OCI-LY1 (cell line): ENCODE results near the gene PRKG1.

Experiments used
- H2AFZ ChIP-seq: fragments of 200-600 bp; sonication (generic), shearing (Covaris generic); 2 replicates; pipeline ENCODE4 v1.6.0; 2014; ENCODE audit warnings: antibody characterized with exemption, mild to moderate bottlenecking, low read length
- H3F3A ChIP-seq: fragments of 200-600 bp; sonication (generic), shearing (Covaris generic); 2 replicates; pipeline ENCODE4 v1.6.0; 2014; ENCODE audit warnings: mild to moderate bottlenecking, antibody characterized with exemption, low read length, moderate library complexity; ENCODE audit not compliant: insufficient read depth
- H3K27ac ChIP-seq: fragments of 200-600 bp; sonication (generic); 2 replicates; pipeline ENCODE4 v1.5.1; 2014; ENCODE audit warnings: low read length, mixed run types, mild to moderate bottlenecking, low read depth; ENCODE audit not compliant: poor library complexity, severe bottlenecking
- H3K27me3 ChIP-seq: fragments of 200-600 bp; sonication (generic); 2 replicates; pipeline ENCODE4 v1.6.0; 2014; ENCODE audit warnings: antibody characterized with exemption, mild to moderate bottlenecking, low read length, moderate library complexity; ENCODE audit not compliant: insufficient read depth
- H3K36me3 ChIP-seq: fragments of 200-600 bp; sonication (generic); 2 replicates; pipeline ENCODE4 v1.6.1; 2014; ENCODE audit warnings: mild to moderate bottlenecking, antibody characterized with exemption, low read length, moderate library complexity, mixed read lengths; ENCODE audit not compliant: insufficient read depth
- H3K4me1 ChIP-seq: fragments of 200-600 bp; sonication (generic); 2 replicates; pipeline ENCODE4 v1.5.1; 2014; ENCODE audit warnings: mild to moderate bottlenecking, low read length, moderate library complexity; ENCODE audit not compliant: insufficient read depth, severe bottlenecking
- H3K4me2 ChIP-seq: fragments of 200-600 bp; sonication (generic), shearing (Covaris generic); 2 replicates; pipeline ENCODE4 v1.6.1; 2014; ENCODE audit warnings: low read length
- H3K4me3 ChIP-seq: fragments of 200-600 bp; sonication (generic); 2 replicates; pipeline ENCODE4 v1.5.1; 2014; ENCODE audit warnings: low read length, low read depth, mild to moderate bottlenecking, mixed read lengths; ENCODE audit not compliant: poor library complexity, severe bottlenecking
- H3K79me2 ChIP-seq: fragments of 200-600 bp; shearing (Covaris generic); 2 replicates; pipeline ENCODE4 v1.6.1; 2016; ENCODE audit warnings: mixed run types, low read length, mixed read lengths; ENCODE audit not compliant: insufficient read depth
- H3K9ac ChIP-seq: fragments of 200-600 bp; sonication (generic), shearing (Covaris generic); 2 replicates; pipeline ENCODE4 v1.6.1; 2014; ENCODE audit warnings: mild to moderate bottlenecking, low read length, mixed read lengths
- H3K9me2 ChIP-seq: fragments of 200-600 bp; sonication (generic), shearing (Covaris generic); 2 replicates; pipeline ENCODE4 v1.6.1; 2014; ENCODE audit warnings: low read depth, mild to moderate bottlenecking, low read length, mixed read lengths
- H3K9me3 ChIP-seq: fragments of 200-600 bp; shearing (Covaris generic); 2 replicates; pipeline ENCODE4 v1.6.1; 2014; ENCODE audit warnings: low read length, mixed read lengths
- H4K20me1 ChIP-seq: fragments of 200-600 bp; sonication (generic), shearing (Covaris generic); 2 replicates; pipeline ENCODE4 v1.6.0; 2016; ENCODE audit warnings: mild to moderate bottlenecking, low read length; ENCODE audit not compliant: insufficient read depth
- EZH2 ChIP-seq: fragments of 200-600 bp; sonication (generic), shearing (Covaris generic); IDR thresholded peaks from 2 replicates; pipeline ENCODE4 v1.8.0; 2017; ENCODE audit warnings: borderline replicate concordance, mixed run types, mild to moderate bottlenecking, antibody characterized with exemption, low read length, moderate library complexity, mixed read lengths
- TF ChIP-seq, protein P1 (sequence below): fragments of 200-600 bp; sonication (generic), shearing (Covaris generic); IDR thresholded peaks from 2 replicates; pipeline ENCODE4 v1.5.1; 2017; ENCODE audit warnings: mild to moderate bottlenecking, antibody characterized with exemption, low read length, moderate library complexity, mixed read lengths

The PRKG1 gene

DNA sequence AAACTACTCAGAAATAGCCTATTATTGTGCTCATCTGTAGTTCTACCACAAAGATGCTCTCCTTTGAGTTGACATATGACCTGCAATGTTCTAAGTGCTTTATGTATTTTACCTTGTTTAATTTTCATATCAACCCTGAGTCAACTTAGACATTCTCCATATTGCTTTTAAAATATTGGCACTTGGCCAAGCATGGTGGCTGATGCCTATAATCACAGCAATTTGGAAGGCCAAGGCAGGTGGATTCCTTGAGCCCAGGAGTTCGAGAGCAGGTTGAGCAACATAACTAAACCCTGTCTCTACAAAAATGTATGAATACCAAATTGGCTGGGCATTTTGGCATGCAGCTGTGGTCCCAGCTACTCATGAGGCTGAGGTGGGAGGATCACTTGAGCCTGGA lies 50.6 kb downstream of the PRKG1 start:
- no peaks in the 10 kb centered on the region for H3K36me3 ChIP-seq
- H3K9me2 ChIP-seq, result no peaks in the 10 kb centered on the region
- no peak overlapping the region for H2AFZ ChIP-seq
- no peaks in the 10 kb centered on the region for H4K20me1 ChIP-seq
- H3K79me2 ChIP-seq, result no peaks in the 10 kb centered on the region
- no peaks in the 10 kb centered on the region for H3F3A ChIP-seq
- TF ChIP-seq, protein P1, sequence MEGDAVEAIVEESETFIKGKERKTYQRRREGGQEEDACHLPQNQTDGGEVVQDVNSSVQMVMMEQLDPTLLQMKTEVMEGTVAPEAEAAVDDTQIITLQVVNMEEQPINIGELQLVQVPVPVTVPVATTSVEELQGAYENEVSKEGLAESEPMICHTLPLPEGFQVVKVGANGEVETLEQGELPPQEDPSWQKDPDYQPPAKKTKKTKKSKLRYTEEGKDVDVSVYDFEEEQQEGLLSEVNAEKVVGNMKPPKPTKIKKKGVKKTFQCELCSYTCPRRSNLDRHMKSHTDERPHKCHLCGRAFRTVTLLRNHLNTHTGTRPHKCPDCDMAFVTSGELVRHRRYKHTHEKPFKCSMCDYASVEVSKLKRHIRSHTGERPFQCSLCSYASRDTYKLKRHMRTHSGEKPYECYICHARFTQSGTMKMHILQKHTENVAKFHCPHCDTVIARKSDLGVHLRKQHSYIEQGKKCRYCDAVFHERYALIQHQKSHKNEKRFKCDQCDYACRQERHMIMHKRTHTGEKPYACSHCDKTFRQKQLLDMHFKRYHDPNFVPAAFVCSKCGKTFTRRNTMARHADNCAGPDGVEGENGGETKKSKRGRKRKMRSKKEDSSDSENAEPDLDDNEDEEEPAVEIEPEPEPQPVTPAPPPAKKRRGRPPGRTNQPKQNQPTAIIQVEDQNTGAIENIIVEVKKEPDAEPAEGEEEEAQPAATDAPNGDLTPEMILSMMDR, result no peak
- no peak for TF ChIP-seq EZH2
- no peaks in the 10 kb centered on the region for H3K9me3 ChIP-seq
- no peak overlapping the region for H3K27ac ChIP-seq
- no peaks in the 10 kb centered on the region for H3K4me1 ChIP-seq
- H3K4me3 ChIP-seq, result no peak overlapping the region
- no peaks in the 10 kb centered on the region for H3K27me3 ChIP-seq
- no peak overlapping the region for H3K4me2 ChIP-seq
- H3K9ac ChIP-seq, result no peak overlapping the region

DNA sequence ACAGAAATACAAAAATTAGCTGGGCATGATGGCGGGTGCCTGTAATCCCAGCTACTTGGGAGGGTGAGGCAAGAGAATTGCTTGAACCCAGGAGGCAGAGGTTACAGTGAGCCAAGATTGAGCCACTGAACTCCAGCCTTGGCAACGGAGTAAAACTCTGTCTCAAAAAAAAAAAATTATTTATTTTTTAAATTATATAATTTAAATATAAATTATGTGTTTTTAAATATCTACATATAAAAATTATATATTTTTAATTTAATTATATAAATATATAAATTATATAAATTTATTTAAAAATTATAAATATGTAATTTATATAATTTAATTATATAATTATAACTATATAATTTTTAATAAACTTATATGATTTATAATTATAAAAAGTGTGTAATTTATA lies 51.2 kb downstream of the PRKG1 start:
- Histone ChIP-seq H4K20me1 (no peaks in the 10 kb centered on the region), H2AFZ (no peak overlapping the region), H3K79me2 (no peaks in the 10 kb centered on the region), H3K9ac (no peak overlapping the region), H3K4me2 (no peak overlapping the region), H3K27ac (no peak overlapping the region), H3K9me3 (no peaks in the 10 kb centered on the region), H3K27me3 (no peaks in the 10 kb centered on the region), H3K4me3 (no peak overlapping the region), H3F3A (no peaks in the 10 kb centered on the region), H3K9me2 (no peaks in the 10 kb centered on the region), H3K36me3 (no peaks in the 10 kb centered on the region), H3K4me1 (no peaks in the 10 kb centered on the region)
- TF ChIP-seq, protein P1, result no peak
- no peak for TF ChIP-seq EZH2

DNA sequence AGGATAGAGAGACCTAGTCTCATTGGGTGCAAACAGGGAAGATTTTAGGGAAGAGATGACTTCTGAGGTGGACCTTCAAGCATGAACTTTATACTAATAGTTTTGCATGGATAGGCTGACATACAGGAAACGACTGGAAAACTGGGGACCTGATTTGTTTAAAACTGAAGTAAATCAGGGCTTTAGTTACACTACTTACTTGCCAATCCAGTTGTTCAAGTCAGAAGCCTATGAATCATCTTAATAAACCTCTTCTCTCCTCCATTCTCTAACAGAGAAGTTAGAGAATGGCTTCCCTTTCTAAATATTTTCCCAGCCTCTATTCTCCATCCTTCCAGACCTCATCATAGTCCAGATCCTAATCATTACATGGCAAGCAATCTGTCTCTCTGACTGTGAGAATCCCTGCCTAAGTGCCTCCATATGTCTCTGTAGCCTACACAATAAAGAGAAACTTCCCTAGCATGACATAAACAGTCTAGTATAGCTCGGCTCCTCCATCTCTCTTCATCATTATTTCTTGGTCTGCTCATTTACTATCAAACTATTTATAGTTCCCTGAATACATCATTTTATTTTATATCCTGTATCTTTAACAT lies 55.8 kb downstream of the PRKG1 start:
- no peak overlapping the region for H3K27ac ChIP-seq
- H3K9ac ChIP-seq, result no peak overlapping the region
- H3K4me3 ChIP-seq, result no peak overlapping the region
- H2AFZ ChIP-seq, result no peak overlapping the region
- no peaks in the 10 kb centered on the region for H3K36me3 ChIP-seq
- TF ChIP-seq, protein P1, result no peak
- no peak for TF ChIP-seq EZH2
- H3K4me1 ChIP-seq, result no peaks in the 10 kb centered on the region
- no peaks in the 10 kb centered on the region for H3K9me3 ChIP-seq
- no peaks in the 10 kb centered on the region for H3F3A ChIP-seq
- no peak overlapping the region for H3K4me2 ChIP-seq
- H3K27me3 ChIP-seq, result no peaks in the 10 kb centered on the region
- no peaks in the 10 kb centered on the region for H3K79me2 ChIP-seq
- H4K20me1 ChIP-seq, result no peaks in the 10 kb centered on the region
- no peaks in the 10 kb centered on the region for H3K9me2 ChIP-seq
